ENCODE results near the gene NPAS3. TPM values are rescaled to one million over a fixed set of nuclear protein-coding genes. Genes with fewer than 3 reads are reported as not detected.

NPAS3 gene
- polyA plus RNA-seq, 1 donor: 1.0 TPM

- Histone ChIP-seq H3K9me3 (ENCODE audit: control insufficient read depth, low read depth, low read length) (no peaks in the 10 kb centered on the region), H3K36me3 (ENCODE audit: control insufficient read depth, insufficient read depth, low read length) (no peaks in the 10 kb centered on the region), H3K27ac (ENCODE audit: low read length) (no peak overlapping the region), H3K4me3 (ENCODE audit: low read length) (no peak overlapping the region), H3K4me1 (ENCODE audit: control insufficient read depth, insufficient read depth, low read length) (no peaks in the 10 kb centered on the region), H3K27me3 (ENCODE audit: control insufficient read depth, insufficient read depth, low read length) (no peaks in the 10 kb centered on the region)
- DNase-seq: no peak
- 100% methylated on average over 3 of the region's 6 CpGs for WGBS (ENCODE audit: insufficient coverage, low lambda C conversion rate)
These were observed 794.6 kb downstream of the NPAS3 start for GRCh38 chr14:33733310-33733709.

DNA sequence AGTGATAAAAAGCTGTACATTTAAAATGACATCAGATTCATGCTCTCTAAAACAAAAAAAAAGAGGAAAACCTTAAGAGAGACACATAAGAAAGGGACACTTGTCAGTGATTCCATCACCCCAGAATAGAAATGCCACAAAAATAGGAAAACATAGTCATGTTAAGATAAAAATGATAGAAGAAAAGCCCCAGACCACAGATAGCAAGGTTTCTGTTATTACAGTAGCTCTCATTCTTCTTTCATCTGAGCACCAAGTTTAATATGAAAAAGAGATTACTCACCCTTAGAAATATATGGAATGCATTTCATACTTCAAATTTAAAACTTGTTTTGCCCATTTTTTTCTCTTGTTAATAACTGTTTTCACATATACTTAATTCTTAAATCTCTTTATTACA, 795.0 kb downstream of the NPAS3 start:
- Histone ChIP-seq H3K4me3 (ENCODE audit: low read length) (no peak overlapping the region), H3K36me3 (ENCODE audit: control insufficient read depth, insufficient read depth, low read length) (no peaks in the 10 kb centered on the region), H3K9me3 (ENCODE audit: control insufficient read depth, low read depth, low read length) (no peaks in the 10 kb centered on the region), H3K4me1 (ENCODE audit: control insufficient read depth, insufficient read depth, low read length) (no peaks in the 10 kb centered on the region), H3K27ac (ENCODE audit: low read length) (no peak overlapping the region), H3K27me3 (ENCODE audit: control insufficient read depth, insufficient read depth, low read length) (no peaks in the 10 kb centered on the region)
- no peak for DNase-seq

GRCh38 chr14:33734387-33734786, 795.7 kb downstream of the NPAS3 start:
- no peak for DNase-seq
- H3K4me3 ChIP-seq (ENCODE audit: low read length): no peak overlapping the region
- no peaks in the 10 kb centered on the region for H3K9me3 ChIP-seq (ENCODE audit: control insufficient read depth, low read depth, low read length)
- WGBS (ENCODE audit: insufficient coverage, low lambda C conversion rate): no CpG with 5 or more reads among the region's 3 CpGs
- H3K36me3 ChIP-seq (ENCODE audit: control insufficient read depth, insufficient read depth, low read length): no peaks in the 10 kb centered on the region
- H3K27ac ChIP-seq (ENCODE audit: low read length): no peak overlapping the region
- H3K27me3 ChIP-seq (ENCODE audit: control insufficient read depth, insufficient read depth, low read length): no peaks in the 10 kb centered on the region
- H3K4me1 ChIP-seq (ENCODE audit: control insufficient read depth, insufficient read depth, low read length): no peaks in the 10 kb centered on the region

DNA sequence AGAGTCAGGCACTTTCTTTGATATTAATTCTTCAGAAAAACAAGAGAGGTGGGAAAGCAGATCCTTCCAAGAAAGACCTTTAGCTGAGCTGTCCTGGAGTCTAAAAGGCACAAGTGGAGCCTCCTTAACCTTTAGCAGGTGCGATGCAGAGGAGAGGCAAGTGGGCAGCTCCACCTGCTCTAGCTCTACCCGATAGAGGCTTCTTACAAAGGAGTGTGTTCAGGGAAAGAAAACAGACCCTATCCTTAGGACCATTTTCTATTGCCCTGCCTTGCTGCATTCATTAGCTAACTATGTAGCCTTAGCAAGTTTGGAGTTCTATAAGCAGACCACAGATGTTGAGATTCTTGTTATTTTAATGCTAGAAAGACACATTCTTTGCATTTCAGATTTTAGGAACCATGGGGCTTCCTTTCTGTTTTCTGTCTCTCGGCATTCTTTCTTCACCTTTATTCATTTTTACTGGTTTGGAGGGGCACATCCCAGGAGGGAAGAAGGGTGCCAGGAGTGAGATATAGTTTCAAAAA, 797.7 kb downstream of the NPAS3 start:
- H3K4me3 ChIP-seq (ENCODE audit: low read length): no peak overlapping the region
- no peak for DNase-seq
- no peaks in the 10 kb centered on the region for H3K27me3 ChIP-seq (ENCODE audit: control insufficient read depth, insufficient read depth, low read length)
- H3K27ac ChIP-seq (ENCODE audit: low read length): no peak overlapping the region
- no peaks in the 10 kb centered on the region for H3K9me3 ChIP-seq (ENCODE audit: control insufficient read depth, low read depth, low read length)
- no peaks in the 10 kb centered on the region for H3K36me3 ChIP-seq (ENCODE audit: control insufficient read depth, insufficient read depth, low read length)
- no peaks in the 10 kb centered on the region for H3K4me1 ChIP-seq (ENCODE audit: control insufficient read depth, insufficient read depth, low read length)
- 100% methylated on average over 1 of the region's 3 CpGs for WGBS (ENCODE audit: insufficient coverage, low lambda C conversion rate)

DNA sequence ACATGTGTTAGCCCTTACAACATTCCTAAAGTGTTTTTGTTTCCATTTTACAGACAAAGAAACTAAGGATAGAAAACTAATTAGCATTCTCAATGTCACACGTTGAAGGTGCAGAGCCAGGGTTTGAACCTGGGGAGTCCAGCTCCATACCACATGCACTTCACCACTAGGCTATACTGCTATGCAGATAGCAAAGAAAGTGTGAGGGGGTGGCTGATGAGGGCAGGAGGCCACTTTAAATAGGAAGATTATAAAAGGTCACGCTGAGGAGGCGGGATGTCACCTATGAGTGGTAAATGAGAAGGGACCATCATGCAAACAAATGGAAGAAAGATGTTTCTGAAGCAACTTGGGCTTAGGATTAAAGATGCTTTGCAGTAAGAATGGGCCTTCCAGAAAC, 798.3 kb downstream of the NPAS3 start:
- H3K4me3 ChIP-seq (ENCODE audit: low read length): no peak overlapping the region
- H3K4me1 ChIP-seq (ENCODE audit: control insufficient read depth, insufficient read depth, low read length): no peaks in the 10 kb centered on the region
- 95% methylated on average over 2 of the region's 3 CpGs for WGBS (ENCODE audit: insufficient coverage, low lambda C conversion rate)
- DNase-seq: no peak
- no peak overlapping the region for H3K27ac ChIP-seq (ENCODE audit: low read length)
- H3K9me3 ChIP-seq (ENCODE audit: control insufficient read depth, low read depth, low read length): no peaks in the 10 kb centered on the region
- no peaks in the 10 kb centered on the region for H3K27me3 ChIP-seq (ENCODE audit: control insufficient read depth, insufficient read depth, low read length)
- H3K36me3 ChIP-seq (ENCODE audit: control insufficient read depth, insufficient read depth, low read length): no peaks in the 10 kb centered on the region

DNA sequence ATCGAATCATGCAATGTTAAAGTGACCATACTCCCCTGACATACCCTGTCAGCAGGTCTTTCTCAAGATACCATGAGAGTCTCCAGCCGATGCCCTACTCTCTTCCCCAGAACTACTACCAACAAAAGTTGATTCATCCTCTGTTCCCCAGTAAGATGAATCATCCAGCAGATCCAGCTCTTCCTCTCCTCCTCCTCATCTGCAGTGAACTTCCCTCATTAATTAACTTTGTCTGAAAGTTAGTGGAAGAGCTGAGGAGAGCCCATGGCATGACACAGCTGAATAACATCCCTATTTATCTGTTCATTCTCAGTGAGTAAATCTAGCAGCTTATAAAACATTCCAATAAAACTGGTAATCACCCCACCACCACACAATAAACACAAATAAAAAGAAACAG, 798.8 kb downstream of the NPAS3 start:
- no peaks in the 10 kb centered on the region for H3K4me1 ChIP-seq (ENCODE audit: control insufficient read depth, insufficient read depth, low read length)
- no peaks in the 10 kb centered on the region for H3K36me3 ChIP-seq (ENCODE audit: control insufficient read depth, insufficient read depth, low read length)
- H3K27ac ChIP-seq (ENCODE audit: low read length): no peak overlapping the region
- DNase-seq: no peak
- no peak overlapping the region for H3K4me3 ChIP-seq (ENCODE audit: low read length)
- no peaks in the 10 kb centered on the region for H3K9me3 ChIP-seq (ENCODE audit: control insufficient read depth, low read depth, low read length)
- WGBS (ENCODE audit: insufficient coverage, low lambda C conversion rate): 67% methylated on average over 1 of the region's 2 CpGs
- no peaks in the 10 kb centered on the region for H3K27me3 ChIP-seq (ENCODE audit: control insufficient read depth, insufficient read depth, low read length)

DNA sequence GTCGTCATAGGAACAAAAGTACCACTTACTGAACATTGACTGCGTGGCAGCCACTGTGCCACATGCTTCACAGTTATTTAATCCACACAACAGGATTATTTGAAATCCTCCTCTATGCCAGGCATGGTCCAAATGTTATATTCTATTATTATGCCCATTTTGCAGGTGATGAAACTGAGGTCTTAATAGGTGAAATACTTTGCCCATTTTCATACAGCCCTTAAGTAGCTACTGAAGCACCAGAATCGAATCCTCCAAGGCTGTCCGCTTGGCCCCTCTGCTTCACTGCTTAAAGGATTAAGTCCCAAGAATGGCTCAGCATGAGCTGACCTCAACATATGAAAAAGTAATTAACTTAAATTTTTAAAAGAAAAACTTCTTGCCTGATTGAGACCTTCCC, 799.4 kb downstream of the NPAS3 start:
- no peaks in the 10 kb centered on the region for H3K36me3 ChIP-seq (ENCODE audit: control insufficient read depth, insufficient read depth, low read length)
- no peaks in the 10 kb centered on the region for H3K27me3 ChIP-seq (ENCODE audit: control insufficient read depth, insufficient read depth, low read length)
- H3K4me1 ChIP-seq (ENCODE audit: control insufficient read depth, insufficient read depth, low read length): no peaks in the 10 kb centered on the region
- no peak overlapping the region for H3K4me3 ChIP-seq (ENCODE audit: low read length)
- H3K9me3 ChIP-seq (ENCODE audit: control insufficient read depth, low read depth, low read length): no peaks in the 10 kb centered on the region
- DNase-seq: no peak
- H3K27ac ChIP-seq (ENCODE audit: low read length): no peak overlapping the region
- WGBS (ENCODE audit: insufficient coverage, low lambda C conversion rate): 76% methylated on average over 2 of the region's 4 CpGs

- H3K36me3 ChIP-seq (ENCODE audit: control insufficient read depth, insufficient read depth, low read length): no peaks in the 10 kb centered on the region
- no peaks in the 10 kb centered on the region for H3K9me3 ChIP-seq (ENCODE audit: control insufficient read depth, low read depth, low read length)
- no peak overlapping the region for H3K27ac ChIP-seq (ENCODE audit: low read length)
- DNase-seq: no peak
- H3K4me3 ChIP-seq (ENCODE audit: low read length): no peak overlapping the region
- H3K27me3 ChIP-seq (ENCODE audit: control insufficient read depth, insufficient read depth, low read length): no peaks in the 10 kb centered on the region
- WGBS (ENCODE audit: insufficient coverage, low lambda C conversion rate): 100% methylated on average over 1 of the region's 3 CpGs
- no peaks in the 10 kb centered on the region for H3K4me1 ChIP-seq (ENCODE audit: control insufficient read depth, insufficient read depth, low read length)
These were observed 799.8 kb downstream of the NPAS3 start for GRCh38 chr14:33738491-33738890.

DNA sequence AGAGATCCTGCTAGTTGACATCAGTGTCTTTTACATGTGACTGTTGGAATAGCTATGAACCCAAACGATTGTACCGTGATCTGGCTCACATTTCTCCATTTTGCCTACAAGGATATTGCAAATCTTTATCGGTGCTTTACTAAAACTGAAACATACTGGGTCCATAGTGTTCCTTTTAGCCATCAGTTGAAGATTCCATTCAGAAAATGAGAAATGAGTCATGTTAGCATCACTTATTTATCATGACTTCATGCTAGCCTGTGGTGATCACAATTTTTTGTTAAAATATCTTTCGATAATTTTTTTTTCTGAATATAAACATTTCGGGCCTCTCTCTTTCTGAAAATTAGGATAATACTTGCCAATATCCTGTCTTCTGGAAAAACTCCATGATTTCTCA, 801.9 kb downstream of the NPAS3 start:
- Histone ChIP-seq H3K27me3 (ENCODE audit: control insufficient read depth, insufficient read depth, low read length) (no peaks in the 10 kb centered on the region), H3K9me3 (ENCODE audit: control insufficient read depth, low read depth, low read length) (no peaks in the 10 kb centered on the region), H3K27ac (ENCODE audit: low read length) (no peak overlapping the region), H3K4me3 (ENCODE audit: low read length) (no peak overlapping the region), H3K36me3 (ENCODE audit: control insufficient read depth, insufficient read depth, low read length) (no peaks in the 10 kb centered on the region), H3K4me1 (ENCODE audit: control insufficient read depth, insufficient read depth, low read length) (no peaks in the 10 kb centered on the region)
- no peak for DNase-seq
- no CpG with 5 or more reads among the region's 5 CpGs for WGBS (ENCODE audit: insufficient coverage, low lambda C conversion rate)

- Histone ChIP-seq H3K36me3 (ENCODE audit: control insufficient read depth, insufficient read depth, low read length) (no peaks in the 10 kb centered on the region), H3K4me3 (ENCODE audit: low read length) (no peak overlapping the region), H3K27me3 (ENCODE audit: control insufficient read depth, insufficient read depth, low read length) (no peaks in the 10 kb centered on the region), H3K27ac (ENCODE audit: low read length) (no peak overlapping the region), H3K9me3 (ENCODE audit: control insufficient read depth, low read depth, low read length) (no peaks in the 10 kb centered on the region), H3K4me1 (ENCODE audit: control insufficient read depth, insufficient read depth, low read length) (no peaks in the 10 kb centered on the region)
- WGBS (ENCODE audit: insufficient coverage, low lambda C conversion rate): 60% methylated on average over 1 of the region's 4 CpGs
- no peak for DNase-seq
These were observed 803.5 kb downstream of the NPAS3 start for GRCh38 chr14:33742166-33742565.

DNA sequence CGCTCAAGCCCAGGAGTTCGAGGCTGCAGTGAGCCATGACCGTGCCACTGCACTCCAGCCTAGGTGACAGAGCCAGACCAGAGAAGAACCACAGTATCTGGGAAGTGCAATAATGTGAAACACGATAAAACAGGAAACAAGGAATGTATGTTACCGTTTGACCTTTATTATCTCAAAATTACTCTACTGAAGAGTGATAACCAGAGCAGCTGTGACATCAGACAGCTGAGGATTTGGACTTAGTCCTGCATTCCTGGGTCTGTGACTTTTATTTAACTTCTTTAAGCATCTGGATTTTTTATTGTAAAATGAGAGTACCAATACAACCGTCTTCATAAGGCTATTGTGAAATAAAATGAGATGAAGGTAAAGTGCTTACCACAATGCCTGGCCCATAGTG, 806.5 kb downstream of the NPAS3 start:
- Histone ChIP-seq H3K27ac (ENCODE audit: low read length) (no peak overlapping the region), H3K27me3 (ENCODE audit: control insufficient read depth, insufficient read depth, low read length) (no peaks in the 10 kb centered on the region), H3K4me3 (ENCODE audit: low read length) (no peak overlapping the region), H3K4me1 (ENCODE audit: control insufficient read depth, insufficient read depth, low read length) (no peaks in the 10 kb centered on the region), H3K36me3 (ENCODE audit: control insufficient read depth, insufficient read depth, low read length) (no peaks in the 10 kb centered on the region), H3K9me3 (ENCODE audit: control insufficient read depth, low read depth, low read length) (no peaks in the 10 kb centered on the region)
- peak in 1 of 2 donors; percentile 48 for DNase-seq
- no CpG with 5 or more reads among the region's 6 CpGs for WGBS (ENCODE audit: insufficient coverage, low lambda C conversion rate)
